ENCODE data around the gene PPP1R15A.
"Not testable (repeated sequence)": the region's sequence is repeated elsewhere in the genome, so short reads cannot be mapped to it uniquely, and the experiment has no call there.

PPP1R15A gene

DNA sequence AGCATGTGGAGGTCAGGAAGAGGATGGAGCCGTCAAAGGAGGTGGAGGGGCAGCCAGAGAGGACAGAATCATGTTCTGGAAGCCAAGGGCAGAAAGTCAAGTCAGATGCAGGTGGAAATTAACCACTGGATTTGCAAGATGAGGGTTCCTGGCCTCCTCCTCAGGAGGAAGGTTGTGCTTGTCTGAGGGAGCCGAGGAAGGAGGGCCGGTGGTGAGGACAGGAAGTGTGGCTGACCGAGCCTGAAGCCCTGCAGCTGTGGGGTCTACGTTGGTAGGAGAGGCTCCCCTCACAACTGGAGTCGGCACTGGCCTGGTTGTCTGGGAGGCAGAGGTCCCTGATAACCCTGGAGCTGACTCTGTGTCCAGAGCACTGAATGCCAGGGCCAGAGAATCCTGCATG, 45.9 kb downstream of the PPP1R15A start:
- no peak for DNase-seq

GRCh38 chr19:48918801-48919247, 46.6 kb downstream of the PPP1R15A start:
- peak; percentile 5 for DNase-seq

DNA sequence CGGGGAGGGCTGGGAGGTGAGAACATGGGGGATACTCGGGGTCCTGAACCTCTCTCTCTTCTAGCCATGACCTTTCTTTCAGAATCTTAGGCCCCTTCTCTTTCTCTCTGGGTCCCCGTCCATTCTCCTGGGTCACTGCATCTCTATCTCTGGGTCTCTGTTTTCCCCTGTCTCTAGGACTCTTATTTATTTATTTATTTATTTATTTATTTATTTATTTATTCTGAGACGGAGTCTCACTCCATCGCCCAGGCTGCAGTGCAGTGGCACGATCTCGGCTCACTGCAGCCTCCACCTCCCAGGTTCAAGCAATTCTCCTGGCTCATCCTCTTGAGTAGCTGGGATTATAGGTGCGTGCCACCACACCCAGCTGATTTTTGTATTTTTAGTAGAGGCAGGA, 47.0 kb downstream of the PPP1R15A start:
- not testable (repeated sequence) for DNase-seq

DNA sequence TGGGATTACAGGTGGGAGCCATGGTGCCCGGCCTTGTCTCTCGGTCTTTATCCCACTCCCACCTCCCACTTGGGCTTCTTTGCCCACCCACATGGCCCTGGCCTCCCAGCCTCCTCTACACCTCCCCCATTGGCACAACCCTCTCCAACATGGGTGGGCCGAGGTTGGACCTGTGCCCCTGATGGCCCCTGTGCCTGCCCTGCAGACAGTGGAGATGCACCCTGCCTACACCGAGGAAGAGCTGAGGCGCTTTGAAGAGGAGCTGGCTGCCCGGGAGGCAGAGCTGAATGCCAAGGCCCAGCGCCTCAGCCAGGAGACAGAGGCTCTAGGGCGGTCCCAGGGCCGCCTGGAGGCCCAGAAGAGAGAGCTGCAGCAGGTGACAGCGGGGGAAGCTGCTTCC, 48.7 kb downstream of the PPP1R15A start:
- no peak for DNase-seq

DNA sequence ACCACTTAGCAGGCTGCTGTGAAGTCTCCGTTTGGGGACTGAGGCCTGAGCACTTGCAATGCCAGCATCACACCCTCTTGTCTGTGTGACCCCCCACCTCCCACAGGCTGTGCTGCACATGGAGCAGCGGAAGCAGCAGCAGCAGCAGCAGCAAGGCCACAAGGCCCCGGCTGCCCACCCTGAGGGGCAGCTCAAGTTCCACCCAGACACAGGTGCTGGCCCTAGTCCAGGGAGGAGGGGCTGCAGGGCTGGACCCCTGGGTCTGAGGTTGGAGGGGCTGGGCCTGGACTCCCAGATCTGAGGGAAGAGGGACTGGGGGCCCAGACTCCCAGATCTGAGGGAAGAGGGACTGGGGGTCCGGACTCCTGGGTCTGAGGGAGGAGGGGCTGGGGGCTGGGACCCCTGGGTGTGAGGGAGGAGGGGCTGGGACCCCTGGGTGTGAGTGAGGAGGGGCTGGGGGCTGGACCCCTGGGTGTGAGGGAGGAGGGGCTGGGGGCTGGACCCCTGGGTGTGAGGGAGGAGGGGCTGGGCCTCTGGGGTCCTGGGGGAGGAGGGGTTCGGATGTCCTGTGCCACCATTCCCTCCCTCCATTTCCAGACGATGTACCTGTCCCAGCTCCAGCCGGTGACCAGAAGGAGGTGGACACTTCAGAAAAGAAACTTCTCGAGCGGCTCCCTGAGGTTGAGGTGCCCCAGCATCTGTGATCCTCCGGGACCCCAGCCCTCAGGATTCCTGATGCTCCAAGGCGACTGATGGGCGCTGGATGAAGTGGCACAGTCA, 49.7 kb downstream of the PPP1R15A start:
- no peak for DNase-seq

DNA sequence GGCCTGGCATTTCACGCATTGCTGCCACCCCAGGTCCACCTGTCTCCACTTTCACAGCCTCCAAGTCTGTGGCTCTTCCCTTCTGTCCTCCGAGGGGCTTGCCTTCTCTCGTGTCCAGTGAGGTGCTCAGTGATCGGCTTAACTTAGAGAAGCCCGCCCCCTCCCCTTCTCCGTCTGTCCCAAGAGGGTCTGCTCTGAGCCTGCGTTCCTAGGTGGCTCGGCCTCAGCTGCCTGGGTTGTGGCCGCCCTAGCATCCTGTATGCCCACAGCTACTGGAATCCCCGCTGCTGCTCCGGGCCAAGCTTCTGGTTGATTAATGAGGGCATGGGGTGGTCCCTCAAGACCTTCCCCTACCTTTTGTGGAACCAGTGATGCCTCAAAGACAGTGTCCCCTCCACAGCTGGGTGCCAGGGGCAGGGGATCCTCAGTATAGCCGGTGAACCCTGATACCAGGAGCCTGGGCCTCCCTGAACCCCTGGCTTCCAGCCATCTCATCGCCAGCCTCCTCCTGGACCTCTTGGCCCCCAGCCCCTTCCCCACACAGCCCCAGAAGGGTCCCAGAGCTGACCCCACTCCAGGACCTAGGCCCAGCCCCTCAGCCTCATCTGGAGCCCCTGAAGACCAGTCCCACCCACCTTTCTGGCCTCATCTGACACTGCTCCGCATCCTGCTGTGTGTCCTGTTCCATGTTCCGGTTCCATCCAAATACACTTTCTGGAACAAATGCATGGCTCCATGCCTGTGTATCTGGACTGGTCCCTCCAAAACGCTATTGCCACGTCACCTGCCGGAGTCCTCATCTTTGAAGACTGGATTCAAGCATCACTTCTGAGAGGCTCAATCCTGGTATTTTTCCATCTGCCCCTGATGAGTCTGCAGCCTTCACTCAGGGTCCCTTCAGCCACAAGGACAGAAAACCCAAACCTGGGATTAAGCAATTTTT, 50.6 kb downstream of the PPP1R15A start:
- DNase-seq = no peak

GRCh38 chr19:48925240-48925843, 53.1 kb downstream of the PPP1R15A start:
- DNase-seq = no peak

All from CD4-positive, alpha-beta T cell treated with Interleukin-4 for 4 hours (primary cell).